HEK293 (cell line): ENCODE data around the gene NATD1.
A peak's percentile ranks its signal among the peaks of the same experiment; 100 is the strongest.

ENCODE experiments used
- CTCF ChIA-PET: fragments of 350-600 bp; formaldehyde crosslinking; extraction: SDS; loops from one replicate; lab custom pipeline; 2021; ENCODE audit warnings: antibody characterized with exemption; lab: Yijun Ruan, JAX
- POLR2A ChIA-PET: fragments of 300-600 bp; formaldehyde crosslinking; extraction: SDS; loops from one replicate; lab custom pipeline; 2020; ENCODE audit warnings: antibody characterized with exemption, inconsistent platforms; lab: Yijun Ruan, JAX
- H3K27ac ChIP-seq: fragments of 200-500 bp; sonication (Bioruptor generic); 2 replicates; pipeline ENCODE4 v1.5.1; 2014; ENCODE audit warnings: low read depth, low read length, control low read depth, inconsistent platforms; ENCODE audit errors: extremely low read depth
- H3K36me3 ChIP-seq, 2 experiments: fragments of 200-500 bp in 1 of 2; sonication (Bioruptor generic) in 1 of 2; 1 replicate in 1 of 2; 2 replicates in 1 of 2; pipeline ENCODE4 v1.5.1; 2014 to 2017; ENCODE audit warnings: inconsistent platforms in 2 of 2, low read length in 2 of 2; ENCODE audit not compliant: control insufficient read depth in 2 of 2, insufficient read depth in 1 of 2
- H3K4me1 ChIP-seq: fragments of 200-500 bp; sonication (Bioruptor generic); 2 replicates; pipeline ENCODE4 v1.5.1; 2014; ENCODE audit warnings: mild to moderate bottlenecking, low read length, inconsistent platforms; ENCODE audit not compliant: control insufficient read depth, insufficient read depth
- H3K4me3 ChIP-seq: 2 replicates; pipeline ENCODE4 v1.5.1; 2011; ENCODE audit warnings: low read depth, mild to moderate bottlenecking, control low read depth, low read length, moderate library complexity
- H3K9me3 ChIP-seq: fragments of 200-500 bp; sonication (Bioruptor generic); 2 replicates; pipeline ENCODE4 v1.5.1; 2014; ENCODE audit warnings: low read depth, low read length, inconsistent platforms; ENCODE audit not compliant: control insufficient read depth, insufficient read depth
- ATF2 ChIP-seq: fragments of 450-650 bp; formaldehyde crosslinking; IDR thresholded peaks from 2 replicates; pipeline ENCODE4 v1.5.1; 2016; ENCODE audit warnings: missing biosample characterization, missing genetic modification characterization, low read depth
- GLI4 ChIP-seq: fragments of 450-650 bp; formaldehyde crosslinking; IDR thresholded peaks from 2 replicates; pipeline ENCODE4 v1.5.1; 2016; ENCODE audit warnings: missing biosample characterization, missing genetic modification characterization
- IKZF3 ChIP-seq: fragments of 450-650 bp; IDR thresholded peaks from 2 replicates; pipeline ENCODE4 v1.5.0; 2018; ENCODE audit warnings: missing biosample characterization, mild to moderate bottlenecking, missing genetic modification characterization, moderate library complexity
- KLF17 ChIP-seq: fragments of 450-650 bp; formaldehyde crosslinking; IDR thresholded peaks from 2 replicates; pipeline ENCODE4 v1.5.1; 2016; ENCODE audit warnings: missing biosample characterization, missing genetic modification characterization
- KLF8 ChIP-seq: fragments of 450-650 bp; formaldehyde crosslinking; IDR thresholded peaks from 2 replicates; pipeline ENCODE4 v1.5.1; 2016; ENCODE audit warnings: missing biosample characterization, missing genetic modification characterization
- REST ChIP-seq: fragments of 450-650 bp; formaldehyde crosslinking; IDR thresholded peaks from 2 replicates; pipeline ENCODE4 v1.5.1; 2016; ENCODE audit warnings: missing biosample characterization, missing genetic modification characterization
- TCF7L2 ChIP-seq: IDR thresholded peaks from 2 replicates; pipeline ENCODE4 v1.6.1; 2011; ENCODE audit warnings: low read depth, mild to moderate bottlenecking, inconsistent platforms, low read length, moderate library complexity, borderline replicate concordance
- TRIM28 ChIP-seq: IDR thresholded peaks from 2 replicates; pipeline ENCODE4 v1.6.1; 2011; ENCODE audit warnings: low read length, control low read depth, borderline replicate concordance
- ZBTB20 ChIP-seq: fragments of 450-650 bp; formaldehyde crosslinking; IDR thresholded peaks from 2 replicates; pipeline ENCODE4 v1.5.1; 2016; ENCODE audit warnings: missing biosample characterization, missing genetic modification characterization
- ZBTB48 ChIP-seq: fragments of 450-650 bp; formaldehyde crosslinking; IDR thresholded peaks from 2 replicates; pipeline ENCODE4 v1.5.1; 2016; ENCODE audit warnings: missing biosample characterization, missing genetic modification characterization
- ZEB2 ChIP-seq: fragments of 450-650 bp; formaldehyde crosslinking; IDR thresholded peaks from 2 replicates; pipeline ENCODE4 v1.5.1; 2016; ENCODE audit warnings: missing biosample characterization, missing genetic modification characterization
- ZFP37 ChIP-seq: fragments of 450-650 bp; formaldehyde crosslinking; IDR thresholded peaks from 2 replicates; pipeline ENCODE4 v1.5.1; 2016; ENCODE audit warnings: missing biosample characterization, missing genetic modification characterization
- ZNF140 ChIP-seq: fragments of 450-650 bp; formaldehyde crosslinking; IDR thresholded peaks from 2 replicates; pipeline ENCODE4 v1.5.1; 2016; ENCODE audit warnings: missing biosample characterization, missing genetic modification characterization
- ZNF146 ChIP-seq: fragments of 450-650 bp; formaldehyde crosslinking; IDR thresholded peaks from 2 replicates; pipeline ENCODE4 v1.5.1; 2016; ENCODE audit warnings: missing biosample characterization, missing genetic modification characterization
- ZNF2 ChIP-seq: fragments of 450-650 bp; formaldehyde crosslinking; IDR thresholded peaks from 2 replicates; pipeline ENCODE4 v1.5.1; 2016; ENCODE audit warnings: missing biosample characterization, missing genetic modification characterization
- ZNF26 ChIP-seq: fragments of 450-650 bp; formaldehyde crosslinking; IDR thresholded peaks from 2 replicates; pipeline ENCODE4 v1.5.1; 2016; ENCODE audit warnings: missing biosample characterization, missing genetic modification characterization
- ZNF274 ChIP-seq, 2 experiments: fragments of 200-500 bp in 1 of 2; fragments of 450-650 bp in 1 of 2; sonication (Bioruptor generic) in 1 of 2; formaldehyde crosslinking in 1 of 2; IDR thresholded peaks; 2 replicates each; pipeline versions ENCODE4 v1.5.1 to v1.6.1; 2014 to 2016; ENCODE audit warnings: borderline replicate concordance in 1 of 2, inconsistent platforms in 1 of 2, low read length in 1 of 2, missing biosample characterization in 1 of 2, missing genetic modification characterization in 1 of 2
- ZNF311 ChIP-seq: fragments of 450-650 bp; formaldehyde crosslinking; IDR thresholded peaks from 2 replicates; pipeline ENCODE4 v1.5.1; 2017; ENCODE audit warnings: missing biosample characterization, missing genetic modification characterization, borderline replicate concordance
- ZNF341 ChIP-seq: fragments of 450-650 bp; formaldehyde crosslinking; IDR thresholded peaks from 2 replicates; pipeline ENCODE4; 2016; ENCODE audit warnings: low read depth, missing biosample characterization, missing genetic modification characterization
- ZNF366 ChIP-seq: fragments of 450-650 bp; formaldehyde crosslinking; conservative IDR thresholded peaks from 2 replicates; pipeline ENCODE4 v1.5.1; 2016; ENCODE audit warnings: missing biosample characterization, missing genetic modification characterization
- ZNF416 ChIP-seq: fragments of 450-650 bp; formaldehyde crosslinking; IDR thresholded peaks from 2 replicates; pipeline ENCODE4 v1.5.1; 2016; ENCODE audit warnings: missing biosample characterization, missing genetic modification characterization
- ZNF514 ChIP-seq: fragments of 450-650 bp; formaldehyde crosslinking; IDR thresholded peaks from 2 replicates; pipeline ENCODE4 v1.5.1; 2016; ENCODE audit warnings: missing biosample characterization, missing genetic modification characterization
- ZNF544 ChIP-seq: fragments of 450-650 bp; formaldehyde crosslinking; IDR thresholded peaks from 2 replicates; pipeline ENCODE4 v1.5.0; 2017; ENCODE audit warnings: missing biosample characterization, missing genetic modification characterization
- ZNF660 ChIP-seq: fragments of 450-650 bp; IDR thresholded peaks from 2 replicates; pipeline ENCODE4 v1.5.1; 2018; ENCODE audit warnings: missing biosample characterization, mild to moderate bottlenecking, missing genetic modification characterization
- ZNF704 ChIP-seq: fragments of 450-650 bp; formaldehyde crosslinking; IDR thresholded peaks from 2 replicates; pipeline ENCODE4 v1.5.1; 2016; ENCODE audit warnings: missing biosample characterization, missing genetic modification characterization
- ZNF792 ChIP-seq: fragments of 450-650 bp; formaldehyde crosslinking; IDR thresholded peaks from 2 replicates; pipeline ENCODE4 v1.5.1; 2016; ENCODE audit warnings: missing biosample characterization, missing genetic modification characterization
- ZSCAN18 ChIP-seq: fragments of 450-650 bp; formaldehyde crosslinking; IDR thresholded peaks from 2 replicates; pipeline ENCODE4 v1.5.1; 2016; ENCODE audit warnings: missing biosample characterization, missing genetic modification characterization

Gene NATD1

GRCh38 chr17:21213638-21214014 lies 39.6 kb downstream of the NATD1 start (continued):
- no peak for TF ChIP-seq ZNF704 (tag by site-specific recombination)
- TF ChIP-seq ZBTB48 (tag by site-specific recombination), result peak; percentile 23; the same call in 1 of the 2 replicates
- TF ChIP-seq ZNF26, result no peak
- no peak for TF ChIP-seq ZNF274 (IDR thresholded peaks at IDR 0.05; ENCODE audit: low read length)
- TF ChIP-seq ZNF274 (tag by site-specific recombination; IDR thresholded peaks at IDR 0.05; ENCODE audit: borderline replicate concordance), result no peak
- no peak for TF ChIP-seq ATF2
- peak; percentile 72; the same call in 1 of the 2 replicates for TF ChIP-seq ZFP37 (tag by site-specific recombination)
- TF ChIP-seq GLI4, result 0 out of 2 replicates have a peak, but pooled peaks have one; percentile 40
- no peak for TF ChIP-seq IKZF3 (tag by site-specific recombination)
- no peak for TF ChIP-seq ZNF544 (tag by site-specific recombination)
- TF ChIP-seq REST (tag by site-specific recombination), result peak; percentile 38; the same call in 1 of the 2 replicates
- 0 out of 2 replicates have a peak, but pooled peaks have one; percentile 30 for TF ChIP-seq ZNF792
- TF ChIP-seq ZNF660 (tag by site-specific recombination), result peak; percentile 45
- TF ChIP-seq ZBTB20, result peak; percentile 92
- TF ChIP-seq ZNF140 (tag by site-specific recombination), result no peak
- no peak for TF ChIP-seq ZNF514 (tag by site-specific recombination)
- no peak for TF ChIP-seq KLF17 (tag by site-specific recombination)

- ChIA-PET CTCF (interaction anchor here (0.6 to 1.8 kb wide), 7 partner anchors 27 to 415 kb away, joined by 3 to 8 read pairs (median 3); partner anchors contain the start of gene DHRS7B), POLR2A (interaction anchor here (0.6 to 1.6 kb wide), 7 partner anchors 9 to 170 kb away, joined by 3 to 8 read pairs (median 4); partner anchors contain the start of gene USP22)
- H3K36me3 ChIP-seq, result peaks cover 9 to 46% of the 10 kb centered on the region in 2 experiments
- H3K9me3 ChIP-seq, result no peaks in the 10 kb centered on the region
- peak overlapping the region; percentile 94 for H3K4me3 ChIP-seq
- peak overlapping the region; percentile 98 for H3K27ac ChIP-seq
- peaks cover 9% of the 10 kb centered on the region for H3K4me1 ChIP-seq
- TF ChIP-seq ZNF341 (tag by site-specific recombination) (no peak), TCF7L2 (no peak), ZSCAN18 (tag by site-specific recombination) (no peak), ZNF416 (tag by site-specific recombination) (no peak), ZNF366 (tag by site-specific recombination) (no peak), ZNF311 (tag by site-specific recombination) (no peak), ZEB2 (tag by site-specific recombination) (no peak), KLF8 (tag by site-specific recombination) (no peak), ZNF146 (tag by site-specific recombination) (no peak), TRIM28 (no peak), ZNF2 (no peak)
Measured at GRCh38 chr17:21212826-21213637, 40.2 kb downstream of the NATD1 start.
